ENCODE results near the gene B4GALNT1.
"Not testable (repeated sequence)": the region's sequence is repeated elsewhere in the genome, so short reads cannot be mapped to it uniquely, and the experiment has no call there.

The B4GALNT1 gene

DNA sequence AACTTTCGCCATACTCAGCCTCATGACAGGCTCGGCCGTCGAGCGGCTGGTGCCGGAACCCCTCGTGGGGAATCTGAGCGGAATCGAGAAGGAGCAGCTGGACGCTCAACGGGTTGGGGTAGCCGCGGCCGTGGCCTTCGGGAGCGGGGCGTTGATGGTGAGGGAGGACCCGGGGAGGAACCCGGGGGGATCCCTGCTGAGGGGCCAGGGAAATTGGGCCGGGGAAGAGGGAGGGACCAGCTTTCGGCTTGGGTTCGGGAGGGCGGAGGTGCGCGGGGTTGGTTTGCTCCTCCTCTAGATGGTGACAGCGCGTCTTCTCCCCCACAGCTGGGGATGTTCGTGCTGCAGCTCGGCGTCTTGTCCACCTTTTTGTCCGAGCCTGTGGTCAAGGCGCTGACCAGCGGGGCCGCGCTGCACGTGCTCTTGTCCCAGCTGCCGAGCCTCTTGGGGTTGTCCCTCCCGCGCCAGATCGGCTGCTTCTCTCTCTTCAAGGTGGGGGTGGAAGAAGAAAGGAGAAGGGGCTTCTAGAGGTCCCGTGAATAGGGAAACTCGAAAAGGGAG is 12.0 kb downstream of the B4GALNT1 start:
- no peak for DNase-seq (ENCODE audit: low spot score)

DNA sequence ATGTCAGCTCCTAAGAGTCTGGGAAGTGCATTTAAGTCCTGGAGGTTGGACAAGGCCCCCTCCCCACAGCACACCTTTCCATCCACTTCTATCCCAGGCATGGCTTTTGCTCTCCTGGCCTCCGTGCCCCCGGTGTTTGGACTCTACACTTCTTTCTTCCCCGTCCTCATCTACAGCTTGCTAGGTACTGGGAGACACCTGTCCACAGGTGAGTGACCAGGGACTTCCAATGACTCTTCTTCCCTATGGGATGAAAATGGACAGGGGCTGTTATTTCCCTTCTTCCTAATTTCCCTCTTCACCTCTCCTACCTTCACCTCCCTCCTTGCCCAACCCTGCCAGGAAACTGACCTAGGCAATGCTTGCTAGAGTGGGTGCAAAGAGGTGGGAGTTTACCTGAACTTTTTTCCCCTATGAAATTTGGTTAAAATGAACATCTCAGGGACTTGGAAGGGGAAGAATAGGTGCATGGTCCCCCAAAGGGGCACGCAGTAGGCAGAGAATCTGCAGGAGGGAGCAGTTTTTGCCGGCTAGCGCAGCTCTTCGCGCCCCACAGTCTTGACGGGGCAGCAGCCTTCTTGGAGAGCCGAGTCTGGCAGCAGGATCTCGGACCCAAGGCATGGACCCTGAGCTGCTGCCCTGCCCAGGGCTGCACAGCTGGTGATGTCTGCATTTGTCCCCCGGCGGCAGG is 12.6 kb downstream of the B4GALNT1 start:
- DNase-seq (ENCODE audit: low spot score): no peak

DNA sequence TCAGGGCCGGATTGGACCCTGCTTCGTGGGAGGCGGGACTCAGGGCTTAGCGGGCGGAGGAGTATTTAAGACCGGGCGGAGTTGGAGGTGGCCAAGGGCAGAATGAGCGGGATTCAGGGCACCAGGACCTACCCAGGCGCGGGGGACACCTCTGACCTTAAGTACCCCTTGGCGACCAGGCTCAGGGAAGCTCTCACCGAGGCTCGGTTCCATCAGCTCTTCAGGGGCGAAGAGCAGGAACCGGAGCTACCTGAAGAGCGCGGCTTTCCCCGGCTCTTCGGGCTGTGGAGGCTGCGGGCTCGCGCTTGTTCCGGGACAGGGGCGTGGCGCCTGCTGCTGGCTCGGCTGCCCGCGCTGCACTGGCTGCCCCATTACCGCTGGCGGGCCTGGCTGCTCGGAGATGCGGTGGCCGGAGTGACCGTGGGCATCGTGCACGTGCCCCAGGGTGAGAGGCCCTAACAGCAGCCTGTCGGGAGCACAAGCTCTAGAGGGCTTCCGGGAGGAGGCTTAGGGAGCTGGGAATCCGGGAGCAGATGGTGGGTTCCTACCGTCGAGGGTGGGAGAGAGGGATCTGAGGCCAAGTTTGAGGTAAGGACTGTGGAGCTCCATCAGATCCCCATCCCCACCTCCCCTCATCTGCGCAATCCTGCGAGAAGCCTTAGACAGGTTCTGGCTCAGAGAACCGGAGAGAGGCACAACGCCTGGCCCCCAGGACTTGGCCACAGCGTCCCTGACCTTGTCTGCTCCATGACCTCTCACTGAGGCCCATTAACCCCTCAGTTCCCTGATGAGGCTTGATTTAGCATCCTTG is 13.4 kb downstream of the B4GALNT1 start:
- DNase-seq (ENCODE audit: low spot score): no peak

DNA sequence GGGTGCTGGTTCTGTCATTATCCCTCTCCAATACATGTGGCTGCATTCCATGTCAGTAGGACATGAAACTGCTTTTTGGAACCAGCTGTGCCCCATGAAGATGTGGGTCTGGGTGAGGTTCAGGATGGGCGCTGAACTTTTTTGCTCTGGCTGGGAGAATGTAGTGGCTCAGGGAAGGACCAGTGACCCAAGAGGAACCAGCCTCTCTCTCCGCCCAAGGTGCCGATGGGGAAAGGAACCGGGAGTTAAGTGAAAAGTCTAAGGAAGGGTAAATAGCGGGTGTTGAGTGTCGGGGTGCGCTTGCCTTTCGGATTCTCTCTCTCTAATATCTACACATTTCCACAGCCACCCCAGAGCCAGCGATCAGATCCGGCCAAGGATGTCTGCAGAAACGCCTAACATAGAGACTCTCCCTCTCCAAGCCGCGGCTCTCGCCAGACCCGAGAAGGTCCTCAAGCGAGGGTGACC is 14.0 kb downstream of the B4GALNT1 start:
- DNase-seq (ENCODE audit: low spot score): no peak

DNA sequence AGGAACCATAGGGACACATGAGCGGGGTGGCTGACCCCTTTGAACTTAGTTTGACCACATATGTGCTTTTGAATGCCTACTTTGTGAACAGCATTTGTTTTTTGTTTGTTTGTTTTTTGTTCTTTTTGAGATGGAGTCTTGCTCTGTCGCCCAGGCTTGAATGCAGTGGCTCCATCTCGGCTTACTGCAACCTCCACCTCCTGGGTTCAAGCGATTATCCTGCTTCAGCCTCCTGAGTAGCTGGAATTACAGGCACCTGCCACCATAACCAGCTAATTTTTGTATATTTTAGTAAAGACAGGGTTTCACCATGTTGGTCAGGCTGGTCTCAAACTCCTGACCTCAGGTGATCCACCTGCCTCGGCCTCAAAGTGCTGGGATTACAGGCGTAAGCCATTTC is 14.6 kb downstream of the B4GALNT1 start:
- not testable (repeated sequence) for DNase-seq (ENCODE audit: low spot score)

DNA sequence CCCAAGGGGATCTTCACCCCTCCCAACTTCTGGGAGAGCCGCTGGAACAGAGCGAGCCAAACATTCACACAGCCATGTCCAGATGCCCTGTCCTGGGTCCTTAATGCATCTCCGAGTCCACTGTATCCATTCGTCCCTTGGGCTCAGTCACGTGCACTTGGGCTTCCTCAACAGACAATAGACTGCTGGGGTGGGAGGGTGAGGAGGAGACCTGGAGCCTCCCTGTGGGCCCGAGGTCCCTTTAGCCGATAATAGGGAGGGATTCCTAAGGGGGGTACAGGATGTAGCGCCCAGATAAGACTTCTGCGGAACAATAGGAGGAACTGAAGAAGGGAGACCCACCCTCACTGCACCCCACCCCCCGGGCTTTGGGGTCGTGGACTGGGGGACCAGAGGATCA is 15.1 kb downstream of the B4GALNT1 start:
- DNase-seq (ENCODE audit: low spot score): no peak

DNA sequence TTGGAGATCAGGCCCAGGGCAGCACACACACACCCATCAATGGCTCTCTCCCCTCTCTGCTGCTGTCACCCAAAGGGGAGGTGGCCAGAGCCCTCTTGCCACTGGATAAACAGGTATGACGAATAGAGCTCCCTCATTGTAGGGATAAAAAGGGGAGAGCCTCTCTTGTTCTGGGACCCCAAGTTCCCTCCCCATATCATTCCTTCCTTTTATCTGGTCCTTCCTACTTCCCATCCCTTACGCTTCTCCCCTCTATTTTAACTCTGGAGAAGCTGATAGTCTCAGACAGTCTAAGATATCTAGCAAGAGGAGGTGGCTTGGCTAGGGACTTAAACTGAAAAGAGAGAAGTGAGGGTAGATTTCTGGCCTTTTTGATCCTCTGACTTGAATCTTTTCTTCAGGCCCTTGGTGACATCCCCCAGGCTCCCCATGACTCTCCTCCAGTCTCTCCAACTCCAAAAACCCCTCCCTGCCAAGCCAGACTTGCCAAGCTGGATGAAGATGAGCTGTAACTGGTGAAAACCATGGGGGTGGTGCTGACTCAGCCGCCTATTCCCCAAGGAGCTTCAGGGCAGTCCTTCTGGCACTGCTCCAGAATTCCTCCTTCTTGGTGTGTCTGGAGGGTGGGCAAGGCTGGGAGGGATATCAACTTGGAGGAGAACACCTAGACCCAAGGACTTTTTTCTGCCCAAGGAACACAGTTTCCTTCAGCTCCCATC is 16.5 kb downstream of the B4GALNT1 start:
- no peak for DNase-seq (ENCODE audit: low spot score)

DNA sequence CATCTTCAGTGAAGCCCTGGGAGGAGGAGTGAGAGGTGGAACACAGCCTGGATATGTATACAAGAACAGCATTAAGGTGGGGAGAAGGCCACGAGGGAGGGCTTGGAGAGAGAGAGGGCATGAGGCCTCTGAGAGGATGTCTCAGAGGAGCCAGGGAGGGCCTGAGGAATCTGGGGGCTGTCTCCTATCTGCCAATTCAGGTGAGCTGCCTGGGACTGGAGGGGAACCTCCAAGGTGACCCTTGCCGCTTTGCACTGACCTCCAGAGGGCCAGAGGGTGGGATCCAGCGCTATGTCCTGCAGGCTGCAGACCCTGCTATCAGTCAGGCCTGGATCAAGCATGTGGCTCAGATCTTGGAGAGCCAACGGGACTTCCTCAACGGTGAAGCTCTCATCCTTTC is 17.4 kb downstream of the B4GALNT1 start:
- no peak for DNase-seq (ENCODE audit: low spot score)

DNA sequence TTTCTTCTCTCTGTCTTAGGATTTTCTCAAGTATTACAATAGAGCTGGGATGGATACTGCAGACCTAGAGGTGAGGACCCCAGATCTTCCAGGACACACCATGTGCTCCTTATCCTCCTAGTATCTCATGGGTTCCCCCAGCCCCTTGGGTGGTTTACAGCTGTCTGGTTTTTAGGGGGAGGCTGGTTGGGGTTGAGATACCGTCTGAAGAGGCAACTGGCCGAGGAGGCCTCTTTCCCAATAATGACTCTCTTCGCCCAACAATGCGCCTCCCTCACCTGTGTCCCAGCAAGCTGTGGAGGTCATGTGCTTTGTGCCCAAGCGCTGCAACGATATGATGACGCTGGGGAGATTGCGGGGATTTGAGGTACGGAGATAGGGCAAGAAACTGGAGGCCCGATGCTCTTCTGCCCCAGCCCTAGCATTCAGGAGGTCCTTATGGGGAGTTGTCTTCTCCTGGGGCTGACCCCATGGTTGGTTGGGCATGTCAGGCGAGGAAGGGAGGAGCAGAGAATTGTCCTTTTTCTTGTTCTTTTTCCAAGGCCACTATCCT is 18.0 kb downstream of the B4GALNT1 start:
- DNase-seq (ENCODE audit: low spot score): no peak

DNA sequence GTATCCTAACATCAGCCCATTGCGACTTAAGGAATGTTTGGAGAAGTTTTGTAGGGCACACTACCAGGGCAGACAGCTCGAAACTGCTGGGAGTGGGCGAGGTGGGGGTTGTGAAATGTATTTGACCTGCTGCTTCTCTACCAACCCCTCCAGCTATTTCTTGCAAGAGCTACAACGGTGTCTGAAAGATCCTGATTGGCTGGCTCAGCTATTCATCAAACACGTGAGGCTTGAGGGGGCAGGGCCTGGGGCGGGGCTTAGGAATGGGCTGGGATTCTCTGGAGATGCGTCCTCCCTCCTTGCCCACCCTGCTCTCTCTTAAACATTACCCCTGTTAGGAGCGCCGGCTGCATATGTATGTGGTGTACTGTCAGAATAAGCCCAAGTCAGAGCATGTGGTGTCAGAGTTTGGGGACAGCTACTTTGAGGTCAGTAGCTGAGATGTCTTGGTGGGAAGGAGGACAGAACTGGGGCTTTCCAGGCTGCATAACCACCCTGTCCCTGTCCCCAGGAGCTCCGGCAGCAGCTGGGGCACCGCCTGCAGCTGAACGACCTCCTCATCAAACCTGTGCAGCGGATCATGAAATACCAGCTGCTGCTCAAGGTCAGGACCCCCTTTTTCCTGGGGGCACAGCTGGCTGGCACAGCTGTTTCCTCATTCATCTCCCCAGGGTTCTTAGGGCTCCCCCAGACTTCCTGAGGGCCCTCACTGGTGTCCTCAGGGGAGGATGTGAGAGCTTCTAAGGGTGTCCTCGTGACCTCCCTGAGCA is 18.6 kb downstream of the B4GALNT1 start:
- no peak for DNase-seq (ENCODE audit: low spot score)

DNA sequence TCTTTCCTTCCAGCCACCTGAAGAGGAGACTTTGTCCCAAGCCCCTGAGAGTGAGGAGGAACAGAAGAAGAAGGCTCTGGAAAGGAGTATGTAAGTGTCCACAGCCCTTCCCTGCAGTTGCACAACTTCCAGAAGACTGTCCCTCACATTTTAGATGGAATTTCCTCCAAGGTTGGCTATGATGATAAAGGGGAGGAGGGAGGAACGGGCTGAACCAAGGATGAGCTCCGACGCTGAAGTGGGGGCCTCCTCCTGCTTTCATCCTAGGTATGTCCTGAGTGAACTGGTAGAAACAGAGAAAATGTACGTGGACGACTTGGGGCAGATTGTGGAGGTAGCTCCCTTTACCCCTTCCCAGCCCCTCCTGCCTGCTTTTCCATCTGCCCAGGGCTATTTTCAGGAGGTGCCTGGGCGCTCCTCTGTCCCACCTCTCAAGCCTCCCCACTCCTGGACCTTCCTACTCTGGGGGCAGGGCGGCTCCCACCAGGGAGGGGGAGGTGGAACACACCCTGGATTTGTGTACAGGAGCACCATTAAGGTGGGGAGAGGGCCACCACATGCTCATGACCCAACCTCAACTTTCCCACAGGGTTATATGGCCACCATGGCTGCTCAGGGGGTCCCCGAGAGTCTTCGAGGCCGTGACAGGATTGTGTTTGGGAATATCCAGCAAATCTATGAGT is 19.4 kb downstream of the B4GALNT1 start:
- DNase-seq (ENCODE audit: low spot score): no peak

DNA sequence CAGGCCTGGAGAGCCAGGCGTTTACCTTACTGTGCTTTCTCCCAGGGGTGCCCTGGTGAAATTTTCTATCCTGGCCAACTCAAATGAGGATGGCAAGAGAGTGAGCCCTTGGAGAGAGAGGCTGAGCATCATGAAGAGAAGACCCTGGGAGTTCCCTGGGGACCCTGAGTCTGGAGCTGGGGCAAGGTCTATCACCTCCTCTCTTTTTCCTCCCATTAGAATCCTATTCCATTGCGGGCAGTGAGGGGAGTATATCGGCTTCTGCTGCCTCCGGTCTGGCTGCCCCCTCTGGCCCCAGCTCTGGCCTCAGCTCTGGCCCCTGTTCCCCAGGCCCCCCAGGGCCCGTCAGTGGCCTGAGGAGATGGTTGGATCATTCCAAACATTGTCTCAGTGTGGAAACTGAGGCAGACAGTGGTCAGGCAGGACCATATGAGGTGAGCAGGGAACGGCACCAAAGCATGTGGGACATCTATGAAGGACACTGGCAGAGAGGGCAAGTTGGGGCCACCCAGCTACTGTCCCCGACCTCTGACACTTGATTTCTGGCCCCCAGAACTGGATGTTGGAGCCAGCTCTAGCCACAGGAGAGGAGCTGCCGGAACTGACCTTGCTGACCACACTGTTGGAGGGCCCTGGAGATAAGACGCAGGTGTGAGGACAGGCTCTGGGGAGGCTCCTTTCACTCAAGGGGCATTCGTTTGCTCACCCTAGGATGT is 20.1 kb downstream of the B4GALNT1 start:
- no peak for DNase-seq (ENCODE audit: low spot score)

DNA sequence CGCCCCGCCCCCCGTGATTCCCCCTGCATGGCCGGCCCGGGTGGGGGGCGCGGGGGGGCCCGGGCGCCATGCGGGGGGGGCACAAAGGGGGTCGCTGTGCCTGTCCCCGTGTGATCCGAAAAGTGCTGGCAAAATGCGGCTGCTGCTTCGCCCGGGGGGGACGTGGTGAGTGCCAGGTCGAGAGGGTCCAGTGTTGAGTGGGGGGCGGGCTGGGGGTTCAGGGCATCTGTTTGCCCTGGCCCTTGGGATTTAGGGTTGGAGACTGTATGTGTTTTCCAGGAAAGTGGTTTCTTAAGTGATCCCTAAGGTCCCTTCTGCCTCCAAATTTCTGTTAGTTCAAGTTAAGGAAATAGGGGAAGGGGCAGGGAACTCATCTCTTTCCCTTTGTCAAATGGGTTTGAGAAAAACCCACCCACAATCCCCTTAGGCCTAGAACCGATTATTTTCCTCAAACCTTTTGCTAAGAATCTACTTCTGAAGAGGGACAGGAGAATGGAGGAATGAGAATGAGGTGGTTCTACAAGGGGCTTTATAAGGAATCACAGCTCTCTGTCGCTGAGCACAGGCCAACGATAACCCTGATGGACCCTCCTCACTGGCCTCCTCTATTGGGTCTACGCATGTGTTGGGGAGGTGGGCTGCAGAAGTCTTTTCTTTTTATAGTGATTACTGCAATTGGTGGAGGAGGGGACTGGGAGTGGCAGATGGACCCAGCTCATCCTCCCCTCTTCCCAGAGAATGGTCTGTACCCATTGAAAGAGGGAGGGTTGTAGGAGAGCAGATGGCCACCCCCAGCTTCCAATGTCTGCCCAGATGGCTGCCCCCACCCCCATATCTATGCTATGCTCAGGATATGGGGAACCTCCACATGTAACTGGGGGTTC is 20.9 kb downstream of the B4GALNT1 start:
- no peak for DNase-seq (ENCODE audit: low spot score)

DNA sequence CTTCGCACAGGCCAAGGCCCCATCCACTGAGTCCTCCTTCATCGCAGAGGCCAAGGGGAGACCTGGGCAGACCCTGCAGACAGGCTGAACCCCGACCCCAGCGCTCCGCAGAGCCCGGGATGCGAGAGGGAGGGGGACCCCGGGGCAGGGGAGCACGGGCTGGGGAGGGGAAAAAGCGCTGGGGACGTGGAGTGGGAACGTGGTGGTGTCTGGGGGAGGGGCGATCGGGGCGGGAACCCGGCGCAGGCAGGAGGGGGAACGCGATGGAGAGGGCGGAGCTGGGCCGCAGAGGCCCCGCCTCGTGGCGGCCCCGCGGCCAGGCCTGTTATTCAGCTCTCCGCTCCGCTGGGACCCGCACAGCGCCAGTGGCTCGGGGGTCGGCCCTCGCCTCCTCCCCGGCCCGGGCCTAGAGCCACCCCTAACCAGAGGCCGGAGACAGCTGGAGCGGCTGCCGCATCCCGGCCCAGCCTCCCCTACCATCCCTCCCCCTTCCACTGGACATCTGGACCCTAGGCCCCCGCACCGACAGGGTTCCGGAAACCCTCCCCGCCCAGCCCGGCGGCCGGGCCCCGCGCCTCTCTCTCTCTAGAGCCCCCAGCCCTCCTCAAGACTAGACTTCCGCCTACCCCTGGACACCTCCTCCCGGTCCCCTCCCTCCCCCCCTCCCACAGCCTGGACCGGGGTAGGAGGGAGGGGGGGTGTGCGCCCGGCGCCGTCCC is 21.7 kb downstream of the B4GALNT1 start, which contains the start of gene ARHGEF25:
Gene ARHGEF25, plus strand, starts transcription at position 328 of the 719 bp plus-strand sequence. CDS start 460 bp downstream, outside the sequence.
- no peak for DNase-seq (ENCODE audit: low spot score)

DNA sequence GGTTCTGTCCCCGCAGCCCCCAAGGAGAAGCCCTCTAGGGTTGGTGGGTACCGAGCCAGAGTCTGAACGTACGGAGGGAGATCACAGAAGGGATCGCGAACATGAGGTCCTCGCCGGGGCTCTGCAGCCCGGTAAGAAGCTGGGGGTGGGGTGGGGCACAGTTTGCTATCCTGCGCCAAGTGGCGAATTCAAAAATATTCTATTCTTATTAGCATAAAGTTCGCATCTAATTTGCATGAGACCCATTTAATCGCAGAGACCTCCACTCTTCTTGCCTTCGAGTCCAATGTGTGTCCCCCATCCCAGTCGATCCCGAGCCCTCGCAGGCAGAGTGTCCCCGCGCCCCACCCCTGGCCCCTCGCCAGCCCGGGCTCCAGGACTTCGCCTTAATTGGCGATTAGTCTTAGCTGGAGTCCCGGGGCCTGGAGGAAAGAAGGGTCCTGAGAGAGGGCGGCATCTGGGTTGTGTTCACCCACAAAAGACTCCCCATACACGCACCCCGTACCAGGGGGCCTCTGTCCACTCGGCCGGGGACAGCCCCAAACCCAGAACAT is 22.4 kb downstream of the B4GALNT1 start:
- no peak for DNase-seq (ENCODE audit: low spot score)

DNA sequence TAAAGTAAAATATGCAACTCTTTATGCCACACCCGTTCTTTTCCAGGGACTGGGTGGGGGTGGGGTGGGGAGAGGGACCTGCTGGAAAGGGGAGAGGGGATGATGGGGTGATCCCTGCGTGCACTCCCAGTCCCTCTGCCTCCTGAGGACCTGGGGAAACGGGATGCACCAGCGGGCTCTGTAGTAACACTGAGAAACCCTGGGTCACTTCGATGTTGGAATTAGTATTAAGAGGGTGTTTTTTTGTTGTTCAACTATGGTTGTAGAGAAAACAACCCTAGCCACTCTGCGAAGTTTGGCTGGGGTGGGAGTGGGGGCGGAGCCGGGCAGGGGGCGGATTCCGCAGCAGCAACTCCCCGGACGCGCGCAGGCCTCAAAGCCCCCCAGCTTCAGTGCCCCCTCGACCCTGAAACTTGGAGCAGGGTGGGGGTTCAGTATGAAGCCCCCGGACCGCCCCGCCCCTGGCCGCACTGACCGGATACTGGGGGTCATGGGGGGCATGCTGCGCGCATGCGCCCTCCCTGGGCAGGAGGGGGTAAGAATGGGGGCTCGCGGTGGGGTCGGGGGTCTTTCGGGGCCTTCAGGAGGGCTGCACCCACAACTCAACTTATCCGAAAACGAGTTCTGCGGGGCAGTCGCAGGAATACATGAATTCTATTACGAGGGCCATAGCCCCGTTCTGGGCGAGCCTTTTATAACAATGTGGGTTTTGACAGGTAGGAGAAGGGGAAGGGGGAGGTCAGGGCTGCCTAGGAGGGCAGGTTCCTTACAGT is 23.0 kb downstream of the B4GALNT1 start:
- DNase-seq (ENCODE audit: low spot score): no peak

DNA sequence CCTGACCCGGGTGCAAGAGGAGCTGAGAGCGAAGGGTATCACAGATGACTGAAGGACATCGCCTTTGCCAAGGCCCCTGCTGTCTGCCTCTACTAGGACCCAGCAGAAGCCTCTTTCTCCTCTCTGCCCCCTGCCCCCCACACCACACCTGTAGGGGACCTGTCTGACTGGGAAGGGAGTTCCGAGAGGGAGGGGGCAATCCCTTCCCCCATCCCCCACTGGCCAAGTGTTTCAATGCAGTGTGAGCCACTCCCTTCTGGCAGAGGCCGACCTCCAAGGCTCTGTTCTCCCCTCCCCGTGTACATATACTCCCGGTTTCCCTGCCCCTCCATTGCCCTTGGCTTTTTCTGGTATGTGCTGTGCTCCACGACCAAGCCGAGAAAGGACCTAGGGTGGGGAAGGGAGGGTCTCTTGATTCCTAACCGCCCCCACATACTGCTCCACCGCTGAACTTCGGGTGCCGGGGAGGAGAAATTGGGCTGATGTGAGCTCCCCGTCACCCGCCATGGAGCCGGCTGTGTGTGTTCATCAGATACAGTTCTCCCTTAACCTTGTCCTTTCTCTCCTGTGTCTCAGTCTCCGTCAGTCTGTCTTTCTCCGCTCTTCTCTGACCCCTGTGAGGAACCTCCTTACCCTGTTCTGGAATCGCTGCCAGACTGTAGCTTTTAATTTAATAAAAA is 23.8 kb downstream of the B4GALNT1 start:
- no peak for DNase-seq (ENCODE audit: low spot score)

Measured in pons (tissue), 1 donor.